Stimulated activated naive CD4-positive, alpha-beta T cell treated with Interleukin-2 at 50 U/mL for 16 hours (primary cell): ENCODE measurements around the gene GABBR2.

Experiments used
- DNase-seq: peaks from one replicate; lab custom pipeline; 2025; lab: John Stamatoyannopoulos, UW

GABBR2 gene

DNA sequence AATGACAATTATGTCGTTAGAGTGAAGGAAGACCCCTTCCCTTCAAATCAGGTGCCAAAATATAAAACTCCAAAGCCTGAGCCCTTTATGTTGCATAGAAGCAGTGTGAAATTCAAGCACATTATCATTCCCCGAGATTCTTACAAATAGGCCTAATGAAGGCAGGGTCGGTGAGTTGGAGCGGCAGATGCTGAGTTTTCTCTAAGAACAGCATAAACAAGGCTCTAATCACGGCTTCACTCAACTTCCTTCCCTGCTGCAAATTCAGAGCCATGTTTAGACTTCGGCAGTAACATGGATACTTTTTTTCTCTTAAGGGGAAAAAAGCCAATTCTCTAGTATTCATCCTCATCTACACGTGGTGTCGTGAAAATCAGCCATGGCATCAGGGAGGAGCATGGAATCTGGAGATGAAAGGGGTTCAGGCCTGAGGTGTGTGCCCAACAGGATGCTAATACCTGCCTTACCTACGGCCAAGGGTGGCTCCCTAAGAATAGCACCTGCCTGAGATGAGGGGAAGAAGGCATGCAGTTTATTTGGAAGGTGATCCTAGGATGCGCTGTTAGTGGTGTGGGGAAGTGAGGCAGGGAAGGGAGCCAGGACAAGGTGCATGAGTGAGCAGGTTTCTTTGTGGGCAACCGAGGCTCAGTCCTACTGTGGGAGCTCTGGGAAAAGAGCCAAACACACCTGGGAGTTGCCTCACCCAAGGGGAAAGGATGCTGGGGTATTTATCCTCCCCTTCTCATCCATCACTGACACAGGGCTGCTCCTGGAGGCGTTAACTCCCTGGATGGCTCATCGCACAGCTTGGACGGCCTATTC is 306.5 kb downstream of the GABBR2 start:
- DNase-seq: no peak

DNA sequence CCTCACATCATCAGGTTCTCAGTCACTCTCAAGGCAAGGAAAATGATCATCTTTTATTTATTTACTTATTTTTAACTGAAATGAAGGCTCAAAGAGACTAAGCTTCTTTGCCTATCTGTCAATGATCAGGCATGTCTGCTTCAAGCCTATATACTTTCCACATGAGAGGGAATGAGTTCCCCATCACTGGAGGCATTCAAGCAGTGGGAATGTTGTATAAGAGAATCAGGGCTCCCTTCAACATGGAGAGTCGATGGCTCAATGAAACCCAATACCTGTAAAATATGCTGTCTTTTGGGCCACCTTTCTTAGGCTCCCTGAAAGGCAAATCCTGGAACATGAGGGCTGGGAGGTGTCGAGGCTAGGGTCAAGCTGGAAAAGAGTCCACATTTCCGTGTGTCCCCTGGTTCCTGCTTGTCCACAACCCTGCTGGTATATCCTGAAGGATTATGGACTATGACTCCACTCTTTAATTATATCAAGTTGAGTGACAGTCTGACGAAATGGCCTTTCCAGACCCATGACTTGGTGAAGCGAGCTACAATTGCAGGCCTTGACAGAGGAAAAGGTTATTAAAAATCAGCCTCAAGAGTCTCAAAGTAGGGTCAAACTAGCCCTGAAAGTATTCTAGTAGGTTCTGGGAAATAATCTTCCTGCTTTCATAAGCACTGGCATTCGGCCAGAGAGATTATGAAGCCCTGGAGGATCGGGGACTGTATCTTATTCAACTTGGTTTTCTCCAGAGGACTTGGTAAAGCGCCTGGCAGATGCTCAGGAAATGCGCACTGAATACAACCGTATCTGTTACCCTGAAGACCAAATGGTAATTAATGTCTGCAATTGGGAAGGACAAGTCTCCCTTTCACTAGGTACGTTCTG is 307.4 kb downstream of the GABBR2 start:
- no peak for DNase-seq

DNA sequence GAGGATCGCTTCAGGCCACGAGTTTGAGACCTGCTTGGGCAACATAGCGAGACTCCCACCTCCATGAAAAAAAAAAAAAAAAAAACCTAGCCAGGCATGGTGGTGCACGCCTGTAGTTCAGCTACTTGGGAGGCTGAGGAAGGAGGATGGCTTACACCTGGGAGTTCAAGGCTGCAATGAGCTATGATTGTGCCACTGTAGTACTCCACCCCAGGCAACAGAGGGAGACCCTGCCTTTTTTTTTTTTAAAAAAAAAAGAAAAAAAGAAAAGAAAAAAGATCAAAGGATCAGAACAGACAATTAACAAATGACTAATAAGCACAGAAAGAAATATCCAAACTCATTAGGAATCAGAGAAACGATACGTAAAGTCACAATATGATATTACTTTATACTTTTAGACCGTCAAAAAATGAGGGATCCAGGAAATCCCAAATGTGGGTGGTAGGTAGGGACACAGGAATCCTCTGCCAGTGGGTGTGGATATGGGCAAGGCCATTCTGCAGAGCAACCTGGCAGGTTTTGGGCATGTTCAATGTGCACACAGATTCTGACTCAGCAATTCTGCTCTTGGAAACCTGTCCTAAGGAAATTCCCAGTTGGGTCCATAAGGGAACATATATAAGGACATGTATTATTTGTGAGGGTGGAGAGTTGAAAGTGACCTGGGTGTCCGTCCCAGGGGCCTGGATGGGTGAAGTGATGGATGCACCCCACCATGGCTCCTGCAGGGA is 308.6 kb downstream of the GABBR2 start:
- DNase-seq: no peak

DNA sequence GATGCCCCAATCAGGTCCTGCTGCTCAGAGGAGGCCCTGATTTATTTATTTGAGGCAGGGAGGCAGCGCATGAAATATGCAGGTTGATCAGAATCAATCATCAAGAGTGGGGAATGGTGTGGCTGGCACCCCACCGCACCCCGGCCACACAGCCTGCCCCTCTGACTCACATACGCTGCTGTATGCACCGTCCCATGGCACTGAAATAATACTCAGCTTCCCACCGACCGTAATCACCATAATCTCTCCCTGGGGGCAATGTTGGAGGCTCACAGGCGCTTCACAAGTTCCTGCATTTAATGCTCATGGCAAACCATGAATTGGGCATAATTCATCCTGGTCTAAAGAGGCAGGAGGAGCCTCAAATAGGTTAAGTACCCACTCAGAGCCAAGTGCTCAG is 312.1 kb downstream of the GABBR2 start:
- no peak for DNase-seq

GRCh38 chr9:98396236-98396635 is 312.5 kb downstream of the GABBR2 start:
- DNase-seq: no peak

GRCh38 chr9:98391867-98392266 is 316.9 kb downstream of the GABBR2 start:
- DNase-seq: no peak

GRCh38 chr9:98391406-98391805 is 317.3 kb downstream of the GABBR2 start:
- no peak for DNase-seq

GRCh38 chr9:98385751-98386150 is 323.0 kb downstream of the GABBR2 start:
- DNase-seq: no peak

- DNase-seq: no peak
Observed at GRCh38 chr9:98383758-98384157, 325.0 kb downstream of the GABBR2 start.

DNA sequence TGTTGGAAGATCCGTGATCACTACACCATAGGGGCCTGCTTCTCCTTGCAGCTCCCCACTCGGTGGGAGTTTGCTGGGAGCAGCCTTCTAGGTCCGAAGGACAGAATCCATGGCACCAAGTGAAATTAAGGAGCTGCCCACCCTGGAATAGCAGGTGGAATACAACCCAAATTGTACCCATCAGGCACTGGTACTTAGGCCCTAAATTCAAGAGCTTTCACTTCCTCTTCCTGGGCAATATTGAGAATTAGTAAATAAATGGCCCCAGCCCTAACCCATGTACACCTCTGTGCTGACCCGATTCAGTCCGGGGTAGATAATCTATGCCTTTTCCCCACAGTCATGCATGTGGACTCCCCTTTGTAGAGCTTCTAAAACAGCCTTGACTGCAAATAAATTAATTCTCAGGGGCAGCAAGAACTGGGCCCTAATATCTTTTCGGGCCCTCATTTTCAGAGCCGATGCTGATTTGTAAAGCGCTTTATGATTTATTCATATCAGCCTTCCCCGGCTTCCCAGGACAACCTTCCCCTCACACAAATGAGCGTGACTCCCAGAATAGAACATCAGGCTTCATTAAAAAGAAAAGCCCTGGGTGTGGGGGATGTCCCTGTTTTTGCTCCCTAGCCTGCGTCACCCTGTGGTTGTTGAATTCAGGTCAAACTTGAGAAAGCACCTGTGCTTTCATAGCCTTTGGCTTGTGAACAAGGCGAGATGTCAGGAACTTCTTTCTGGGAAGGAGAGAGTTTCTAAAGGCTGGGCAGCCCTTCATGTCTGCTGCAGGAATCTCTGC is 327.2 kb downstream of the GABBR2 start:
- DNase-seq: no peak

GRCh38 chr9:98380065-98380681 is 328.6 kb downstream of the GABBR2 start:
- DNase-seq: no peak

DNA sequence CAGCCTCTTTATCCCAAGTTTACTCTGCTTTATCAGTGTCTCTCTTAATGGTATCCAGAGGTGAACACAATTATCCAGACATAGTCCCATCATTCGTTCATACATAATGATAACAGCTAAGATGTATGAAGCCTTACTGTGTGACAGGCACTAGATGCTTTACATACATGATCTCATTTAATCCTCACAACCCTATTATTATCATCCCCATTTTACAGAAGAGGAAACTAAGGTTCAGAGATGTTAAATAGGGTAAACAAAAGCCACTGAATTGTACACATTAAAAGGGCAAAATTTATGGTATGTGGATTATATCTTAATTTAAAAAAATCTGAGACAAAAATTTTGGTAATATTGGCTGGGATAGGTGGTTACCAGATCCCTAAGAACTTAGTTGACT is 329.2 kb downstream of the GABBR2 start:
- no peak for DNase-seq

GRCh38 chr9:98378794-98379193 is 329.9 kb downstream of the GABBR2 start:
- DNase-seq: no peak

DNA sequence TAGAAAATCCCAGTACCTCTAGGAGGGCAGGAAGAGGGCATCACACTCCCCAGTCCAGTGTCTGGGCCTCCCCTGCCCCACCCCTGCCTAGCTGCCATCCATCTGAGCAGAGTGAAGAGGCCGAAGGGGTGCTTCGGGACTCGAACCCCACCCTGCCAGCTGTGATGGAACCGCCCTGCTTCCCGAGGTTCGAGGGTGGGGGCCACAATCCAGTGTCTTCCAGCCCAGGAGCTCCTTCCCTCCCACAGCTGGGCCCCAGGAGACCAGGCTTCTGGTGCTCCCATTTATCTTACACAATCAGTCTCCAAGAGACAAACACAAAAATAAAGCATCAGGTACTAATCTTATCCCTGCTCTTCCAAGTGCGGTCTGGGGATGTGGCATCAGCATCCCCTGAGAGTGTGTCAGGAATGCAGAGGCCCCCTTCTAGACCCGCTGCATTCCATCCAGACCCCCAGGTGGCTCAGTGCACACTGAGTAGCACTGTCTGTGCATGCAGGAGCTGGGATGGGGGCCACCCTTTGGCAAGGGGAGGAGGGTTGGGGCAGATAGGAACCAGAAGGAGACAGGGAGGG is 330.4 kb downstream of the GABBR2 start:
- no peak for DNase-seq

- DNase-seq: no peak
Observed at GRCh38 chr9:98375138-98375726, 333.5 kb downstream of the GABBR2 start.

DNA sequence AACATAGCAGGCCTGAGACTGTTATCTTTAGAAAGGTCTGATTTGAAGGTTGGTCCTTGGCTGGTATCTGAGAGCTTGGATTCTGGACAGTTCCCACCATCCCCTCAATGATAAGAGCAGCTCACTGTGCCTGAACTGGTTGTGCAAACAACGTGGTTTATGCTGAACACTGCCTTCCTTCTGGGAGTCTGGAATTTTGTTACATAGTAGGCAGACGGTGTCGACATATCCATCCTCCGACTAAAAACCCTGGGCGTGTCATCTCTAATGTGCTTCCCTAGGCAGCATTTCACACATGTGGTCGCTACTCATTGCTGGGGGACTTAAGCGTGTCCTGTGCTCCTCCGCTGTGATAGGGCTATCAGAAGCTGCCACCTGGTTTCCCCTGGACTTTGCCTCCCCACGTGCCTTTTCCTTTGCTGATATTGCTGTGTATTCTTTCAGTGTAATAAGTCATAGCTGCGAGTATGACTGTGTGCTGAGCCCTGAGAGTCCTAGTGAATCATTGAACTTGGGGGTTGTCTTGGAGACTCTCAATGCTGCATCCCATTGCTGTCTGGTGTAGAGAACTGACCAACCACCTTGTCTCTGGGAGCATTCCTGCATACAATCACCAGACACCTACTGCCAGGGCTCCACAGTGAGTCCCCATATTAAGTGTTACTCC is 334.2 kb downstream of the GABBR2 start:
- no peak for DNase-seq

- DNase-seq: no peak
Observed at GRCh38 chr9:98373609-98374008, 335.1 kb downstream of the GABBR2 start.

GRCh38 chr9:98372077-98372836 is 336.5 kb downstream of the GABBR2 start:
- DNase-seq: no peak

GRCh38 chr9:98370976-98371315 is 337.8 kb downstream of the GABBR2 start:
- no peak for DNase-seq
